Keratinocyte (primary cell): Measurements from ENCODE around the gene SETBP1.

ENCODE experiments used
- CTCF ChIP-seq, 3 experiments: IDR thresholded peaks in 1 of 3; conservative IDR thresholded peaks in 1 of 3; optimal IDR thresholded peaks in 1 of 3; 2 replicates in 2 of 3; 3 replicates in 1 of 3; pipeline versions ENCODE3 to v1.5.1; 2011; ENCODE audit warnings: low read length in 3 of 3, mild to moderate bottlenecking in 3 of 3, moderate library complexity in 2 of 3, control low read depth in 1 of 3, inconsistent platforms in 1 of 3; ENCODE audit not compliant: insufficient read depth in 2 of 3; ENCODE audit errors: extremely low read depth in 1 of 3
- EZH2 ChIP-seq: IDR thresholded peaks from one replicate; pipeline ENCODE4 v1.6.1; 2012; ENCODE audit warnings: inconsistent platforms, mild to moderate bottlenecking, low read length, moderate library complexity

DNA sequence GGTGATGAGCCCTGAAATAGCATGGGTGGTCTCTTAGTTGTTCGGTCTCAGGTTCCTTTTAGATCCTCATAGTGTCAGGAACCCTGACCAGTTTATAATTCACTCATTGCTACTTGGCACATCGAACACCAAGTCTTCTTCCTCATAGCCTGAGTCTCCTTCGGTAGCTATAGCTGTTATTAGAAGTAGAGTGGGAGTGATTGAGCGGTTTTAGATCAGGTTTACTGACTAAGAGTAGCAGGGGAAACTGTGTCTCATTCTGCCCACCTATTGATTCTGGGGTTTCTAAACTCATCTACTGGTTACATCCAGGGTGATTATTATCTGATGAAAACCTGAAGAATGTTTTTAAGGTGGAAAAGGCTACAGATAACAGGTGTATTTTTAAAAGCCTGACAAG is 114.6 kb downstream of the SETBP1 start:
- no peak for TF ChIP-seq EZH2
- TF ChIP-seq CTCF (optimal IDR thresholded peaks at IDR 0.05 in 1 of 3, IDR thresholded peaks at IDR 0.05 in 1 of 3, conservative IDR thresholded peaks at IDR 0.05 in 1 of 3; ENCODE audit: extremely low read depth in 1 of 3, insufficient read depth in 2 of 3, low read length in 3 of 3): no peak
